Measurements from ENCODE around the gene WNT4. TPM values are rescaled to one million over a fixed set of nuclear protein-coding genes. Genes with fewer than 3 reads are reported as not detected.

Gene WNT4
- polyA plus RNA-seq, 3 donors = not detected

DNA sequence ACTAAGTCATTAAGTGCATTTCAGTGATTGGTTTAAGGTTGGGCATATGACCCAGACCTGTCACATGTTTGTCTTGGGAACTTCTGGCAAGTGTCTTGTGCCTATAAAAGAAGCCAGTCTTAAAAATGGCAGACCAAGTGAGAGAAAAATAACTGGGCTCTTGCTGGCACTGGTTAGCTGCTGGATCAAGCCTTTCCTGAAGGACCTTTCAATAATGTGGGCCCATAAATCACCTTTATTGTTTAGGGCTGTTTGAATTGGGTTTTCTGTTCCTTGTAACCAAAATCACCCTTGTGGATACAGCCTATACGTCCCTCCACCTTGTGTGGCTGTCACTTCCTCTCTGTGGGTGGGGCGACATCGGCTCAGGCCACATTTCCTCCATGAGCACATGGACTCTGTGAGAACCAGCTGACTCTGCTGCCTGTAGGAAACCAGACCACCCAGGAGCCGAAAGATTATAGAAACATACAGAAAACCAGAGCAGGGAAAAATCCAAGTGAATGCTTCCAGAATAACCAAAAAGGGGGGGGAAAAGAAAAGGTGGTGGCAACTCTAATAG is 25.6 kb upstream of the WNT4 start:
- no peaks in the 10 kb centered on the region for H3K79me2 ChIP-seq (ENCODE audit: insufficient read depth, low read length)
- no peak overlapping the region for H3K27ac ChIP-seq (ENCODE audit: low read depth in 1 of 2, low read length in 2 of 2)
- no peak overlapping the region for H2AFZ ChIP-seq (ENCODE audit: insufficient read depth, low read depth, low read length, poor library complexity, severe bottlenecking)
- no peaks in the 10 kb centered on the region for H3K36me3 ChIP-seq (replicated peaks in 1 of 2; ENCODE audit: control insufficient read depth in 1 of 2, insufficient read depth in 2 of 2, low read length in 2 of 2)
- H3K4me3 ChIP-seq (replicated peaks in 1 of 3; ENCODE audit: low read depth in 2 of 3, low read length in 3 of 3) = no peak overlapping the region
- H3K27me3 ChIP-seq (ENCODE audit: control insufficient read depth in 2 of 2, insufficient read depth in 2 of 2, low read length in 2 of 2) = no peaks in the 10 kb centered on the region
- TF ChIP-seq, protein P1, sequence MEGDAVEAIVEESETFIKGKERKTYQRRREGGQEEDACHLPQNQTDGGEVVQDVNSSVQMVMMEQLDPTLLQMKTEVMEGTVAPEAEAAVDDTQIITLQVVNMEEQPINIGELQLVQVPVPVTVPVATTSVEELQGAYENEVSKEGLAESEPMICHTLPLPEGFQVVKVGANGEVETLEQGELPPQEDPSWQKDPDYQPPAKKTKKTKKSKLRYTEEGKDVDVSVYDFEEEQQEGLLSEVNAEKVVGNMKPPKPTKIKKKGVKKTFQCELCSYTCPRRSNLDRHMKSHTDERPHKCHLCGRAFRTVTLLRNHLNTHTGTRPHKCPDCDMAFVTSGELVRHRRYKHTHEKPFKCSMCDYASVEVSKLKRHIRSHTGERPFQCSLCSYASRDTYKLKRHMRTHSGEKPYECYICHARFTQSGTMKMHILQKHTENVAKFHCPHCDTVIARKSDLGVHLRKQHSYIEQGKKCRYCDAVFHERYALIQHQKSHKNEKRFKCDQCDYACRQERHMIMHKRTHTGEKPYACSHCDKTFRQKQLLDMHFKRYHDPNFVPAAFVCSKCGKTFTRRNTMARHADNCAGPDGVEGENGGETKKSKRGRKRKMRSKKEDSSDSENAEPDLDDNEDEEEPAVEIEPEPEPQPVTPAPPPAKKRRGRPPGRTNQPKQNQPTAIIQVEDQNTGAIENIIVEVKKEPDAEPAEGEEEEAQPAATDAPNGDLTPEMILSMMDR (IDR thresholded peaks at IDR 0.05) = no peak
- no peak overlapping the region for H3K4me2 ChIP-seq (replicated peaks; ENCODE audit: extremely low read depth, low read length, poor library complexity, severe bottlenecking)
- Mint-ChIP-seq H3K4me1 (peaks cover 3% of the 10 kb centered on the region), H3K4me3 (no peak overlapping the region), H3K27ac (no peak overlapping the region), H3K36me3 (no peaks in the 10 kb centered on the region), H3K27me3 (ENCODE audit: low read depth in 3 of 3) (peaks cover 3 to 13% (median 6%) of the 10 kb centered on the region in 3 donors), H3K9me3 (no peaks in the 10 kb centered on the region)
- intact Hi-C loops (cut with micrococcal nuclease) = no loop called here
- WGBS (ENCODE audit: insufficient coverage) = 0% methylated on average over 2 of the region's 4 CpGs
- H3K9me3 ChIP-seq (replicated peaks in 1 of 2; ENCODE audit: control insufficient read depth in 1 of 2, insufficient read depth in 1 of 2, low read length in 2 of 2) = no peaks in the 10 kb centered on the region
- no peak for DNase-seq
- H4K20me1 ChIP-seq (ENCODE audit: insufficient read depth, low read length) = no peaks in the 10 kb centered on the region
- no peaks in the 10 kb centered on the region for H3K4me1 ChIP-seq (ENCODE audit: control insufficient read depth in 1 of 2, insufficient read depth in 2 of 2, low read length in 2 of 2)
- H3K9ac ChIP-seq (ENCODE audit: insufficient read depth, low read length, poor library complexity, severe bottlenecking) = no peak overlapping the region

DNA sequence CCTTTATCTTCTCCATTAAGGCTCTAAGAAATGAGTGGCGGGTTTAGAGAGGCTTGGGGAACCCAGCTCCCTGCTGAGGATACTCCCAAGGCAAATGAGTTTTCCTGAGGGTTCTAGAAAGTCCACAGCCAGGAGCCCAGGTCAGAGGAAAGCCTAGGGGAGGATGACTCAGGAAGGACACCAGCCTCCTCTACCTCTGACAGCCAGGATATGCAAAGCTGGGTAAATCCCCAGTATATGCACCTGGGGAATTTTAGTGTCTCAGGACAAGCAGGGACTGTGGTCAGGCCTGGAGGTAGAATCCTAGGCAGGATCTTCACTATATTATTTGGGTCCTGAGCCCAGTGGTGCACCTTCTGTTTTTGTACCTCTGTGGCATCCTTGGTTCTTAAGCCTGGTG is 23.5 kb upstream of the WNT4 start:
- Mint-ChIP-seq H3K36me3 (no peaks in the 10 kb centered on the region), H3K27ac (no peak overlapping the region), H3K27me3 (ENCODE audit: low read depth in 3 of 3) (peaks cover 3 to 11% (median 9%) of the 10 kb centered on the region in 3 donors), H3K9me3 (no peaks in the 10 kb centered on the region), H3K4me3 (no peak overlapping the region), H3K4me1 (peaks cover 3% of the 10 kb centered on the region)
- Histone ChIP-seq H3K9me3 (replicated peaks in 1 of 2; ENCODE audit: control insufficient read depth in 1 of 2, insufficient read depth in 1 of 2, low read length in 2 of 2) (no peaks in the 10 kb centered on the region), H3K36me3 (replicated peaks in 1 of 2; ENCODE audit: control insufficient read depth in 1 of 2, insufficient read depth in 2 of 2, low read length in 2 of 2) (no peaks in the 10 kb centered on the region), H3K4me3 (replicated peaks in 1 of 3; ENCODE audit: low read depth in 2 of 3, low read length in 3 of 3) (no peak overlapping the region), H3K9ac (ENCODE audit: insufficient read depth, low read length, poor library complexity, severe bottlenecking) (no peak overlapping the region), H4K20me1 (ENCODE audit: insufficient read depth, low read length) (no peaks in the 10 kb centered on the region), H3K27ac (ENCODE audit: low read depth in 1 of 2, low read length in 2 of 2) (no peak overlapping the region), H2AFZ (ENCODE audit: insufficient read depth, low read depth, low read length, poor library complexity, severe bottlenecking) (no peak overlapping the region), H3K27me3 (ENCODE audit: control insufficient read depth in 2 of 2, insufficient read depth in 2 of 2, low read length in 2 of 2) (no peaks in the 10 kb centered on the region), H3K4me1 (ENCODE audit: control insufficient read depth in 1 of 2, insufficient read depth in 2 of 2, low read length in 2 of 2) (no peaks in the 10 kb centered on the region), H3K4me2 (replicated peaks; ENCODE audit: extremely low read depth, low read length, poor library complexity, severe bottlenecking) (no peak overlapping the region), H3K79me2 (ENCODE audit: insufficient read depth, low read length) (no peaks in the 10 kb centered on the region)
- no CpG with 5 or more reads among the region's 1 CpG for WGBS (ENCODE audit: insufficient coverage)
- TF ChIP-seq, protein P1 (IDR thresholded peaks at IDR 0.05) = no peak
- intact Hi-C loops (cut with micrococcal nuclease) = no loop called here
- DNase-seq = no peak
